CD1c-positive myeloid dendritic cell (primary cell): ENCODE results near the gene MMP7.

Source experiments
- DNase-seq: peaks from one replicate; pipeline ENCODE4 v3.0.0-alpha.2; 2016; ENCODE audit errors: extremely low spot score

Gene MMP7, protein sequence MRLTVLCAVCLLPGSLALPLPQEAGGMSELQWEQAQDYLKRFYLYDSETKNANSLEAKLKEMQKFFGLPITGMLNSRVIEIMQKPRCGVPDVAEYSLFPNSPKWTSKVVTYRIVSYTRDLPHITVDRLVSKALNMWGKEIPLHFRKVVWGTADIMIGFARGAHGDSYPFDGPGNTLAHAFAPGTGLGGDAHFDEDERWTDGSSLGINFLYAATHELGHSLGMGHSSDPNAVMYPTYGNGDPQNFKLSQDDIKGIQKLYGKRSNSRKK

DNA sequence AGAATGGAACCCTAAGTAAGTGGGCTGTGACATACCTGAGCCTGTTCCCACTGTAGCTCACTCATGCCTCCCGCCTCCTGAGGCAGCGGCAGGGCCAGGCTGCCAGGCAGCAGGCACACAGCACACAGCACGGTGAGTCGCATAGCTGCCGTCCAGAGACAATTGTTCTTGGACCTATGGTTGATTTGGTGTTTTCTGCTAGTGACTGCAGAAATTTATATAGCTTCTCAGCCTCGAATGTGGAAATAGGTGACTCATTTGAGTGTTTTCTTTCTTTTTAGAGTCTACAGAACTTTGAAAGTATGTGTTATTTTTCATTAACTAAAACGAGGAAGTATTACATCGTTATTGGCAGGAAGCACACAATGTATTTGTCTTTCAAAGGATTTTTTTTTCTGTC, at the start of gene MMP7:
MMP7 (minus strand) TSS at position 190 of the 400 bp plus-strand sequence; CDS start at position 143, 47 bp downstream.
- peak; percentile 26 for DNase-seq

DNA sequence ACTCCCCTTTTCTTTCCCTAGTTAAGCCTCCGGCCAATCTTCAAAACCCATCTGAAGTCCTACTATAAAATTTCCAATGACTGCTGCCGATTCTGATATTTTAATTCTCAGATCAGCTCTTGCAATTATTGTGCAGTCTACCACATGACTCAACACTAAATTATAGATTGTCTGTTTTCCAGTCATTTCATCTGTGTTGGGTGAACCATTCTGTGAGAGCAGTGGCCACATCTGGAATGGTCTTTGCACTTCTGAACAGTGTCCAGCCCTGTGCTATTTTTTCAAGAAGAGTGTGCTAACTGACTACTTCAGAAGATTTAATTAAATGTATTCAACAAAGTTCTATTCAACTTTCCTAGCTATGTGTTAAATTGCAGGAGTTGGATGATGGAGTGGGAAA, 47.2 kb upstream of the MMP7 start:
- DNase-seq, result no peak

- DNase-seq, result peak; percentile 82
Measured at GRCh38 chr11:102577182-102577581, 46.6 kb upstream of the MMP7 start.

GRCh38 chr11:102576350-102576749, 45.8 kb upstream of the MMP7 start:
- DNase-seq, result no peak

DNA sequence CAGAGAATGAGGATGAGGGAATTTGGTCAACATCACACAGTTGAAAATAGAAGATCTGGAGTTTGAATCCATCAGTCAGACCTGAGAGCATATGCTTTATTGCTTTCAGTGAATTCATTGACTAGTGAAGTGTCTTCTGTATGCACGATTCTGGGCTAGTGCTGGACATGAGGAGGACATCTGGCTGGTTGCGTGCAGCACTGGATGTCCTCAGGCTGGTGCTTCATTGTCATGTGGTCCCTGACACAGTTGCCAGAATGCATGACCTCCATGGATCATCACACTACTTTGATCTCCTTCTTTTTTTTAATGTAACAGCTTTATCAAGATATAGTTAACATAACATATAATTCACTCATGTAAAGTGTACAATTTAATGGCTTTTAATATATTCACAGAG, 44.5 kb upstream of the MMP7 start:
- no peak for DNase-seq

GRCh38 chr11:102573851-102574250, 43.3 kb upstream of the MMP7 start:
- no peak for DNase-seq

DNA sequence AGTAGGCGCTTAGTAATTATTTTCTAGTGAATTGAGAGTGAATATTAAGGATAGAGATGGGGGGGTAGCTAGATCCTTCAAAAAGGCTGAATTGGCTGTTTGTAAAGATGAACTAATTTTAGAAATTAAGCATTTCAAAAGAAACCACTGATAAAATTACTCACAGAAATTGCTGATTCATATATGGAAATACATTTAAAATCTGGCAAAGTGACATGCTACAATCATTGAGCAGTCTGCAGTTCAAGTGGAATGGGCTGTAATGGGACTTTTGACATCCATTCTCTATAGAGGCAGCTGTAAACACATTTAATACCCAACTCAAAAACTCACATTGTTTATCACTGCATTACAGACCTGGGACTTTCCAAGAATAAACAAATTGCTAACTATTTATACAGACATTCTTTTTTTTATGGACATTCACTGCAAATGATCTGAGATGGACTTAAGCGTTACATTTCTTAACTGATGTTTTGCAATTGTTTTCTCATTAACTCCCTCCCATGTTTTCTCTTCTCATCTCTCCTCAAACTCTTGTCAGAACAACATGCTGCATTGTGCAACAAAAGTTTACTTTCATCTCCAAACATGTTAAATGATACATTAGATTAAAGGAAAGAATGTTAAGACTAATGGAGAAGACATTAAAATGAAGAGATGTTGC, 42.1 kb upstream of the MMP7 start:
- no peak for DNase-seq

- no peak for DNase-seq
Measured at GRCh38 chr11:102568851-102569250, 38.3 kb upstream of the MMP7 start.

GRCh38 chr11:102566112-102566511, 35.6 kb upstream of the MMP7 start:
- no peak for DNase-seq

DNA sequence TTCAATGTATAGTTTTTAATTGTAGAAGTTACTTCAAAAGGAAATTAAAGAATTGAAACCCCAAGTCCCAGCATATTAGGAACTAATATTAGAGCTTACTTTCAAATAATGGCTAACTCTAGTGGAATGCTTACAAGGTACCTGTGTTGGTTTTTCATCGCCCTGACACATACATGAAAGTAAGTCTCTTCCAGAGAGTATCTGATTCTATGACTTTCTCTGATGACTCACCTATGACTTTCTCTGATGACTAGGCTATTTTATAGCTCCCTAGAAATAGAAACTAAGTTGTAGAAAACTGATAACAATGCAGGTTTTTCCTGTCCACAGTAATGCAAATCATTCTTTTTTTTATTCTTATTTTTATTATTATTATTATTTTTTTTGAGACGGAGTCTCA, 33.6 kb upstream of the MMP7 start:
- no peak for DNase-seq

GRCh38 chr11:102561636-102562035, 31.1 kb upstream of the MMP7 start:
- DNase-seq, result no peak

- DNase-seq, result peak; percentile 26
Measured at GRCh38 chr11:102560555-102561011, 30.0 kb upstream of the MMP7 start.

- DNase-seq, result no peak
Measured at GRCh38 chr11:102559839-102560238, 29.3 kb upstream of the MMP7 start.

GRCh38 chr11:102555091-102555490, 24.5 kb upstream of the MMP7 start:
- no peak for DNase-seq

DNA sequence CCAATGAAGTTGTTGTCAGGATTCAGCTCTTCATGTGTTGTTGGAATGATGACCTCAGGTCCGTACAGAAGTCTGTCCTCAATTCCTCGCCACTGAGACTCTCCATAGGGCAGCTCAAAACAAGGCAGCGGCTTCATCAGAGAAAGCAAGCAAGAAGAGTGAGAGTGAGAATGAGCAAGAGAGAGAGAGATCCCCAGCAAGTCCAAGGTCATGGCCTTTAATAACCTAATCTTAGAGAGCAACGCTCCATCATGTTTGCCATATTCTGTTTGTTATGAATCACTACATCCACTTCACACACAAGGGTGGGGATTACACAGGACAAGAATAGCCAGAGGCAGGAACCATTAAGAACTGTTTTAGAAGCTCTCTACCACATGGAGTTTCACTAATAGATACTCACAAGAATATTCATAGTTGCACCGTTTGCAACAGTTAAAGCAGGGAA, 23.3 kb upstream of the MMP7 start:
- DNase-seq, result no peak

DNA sequence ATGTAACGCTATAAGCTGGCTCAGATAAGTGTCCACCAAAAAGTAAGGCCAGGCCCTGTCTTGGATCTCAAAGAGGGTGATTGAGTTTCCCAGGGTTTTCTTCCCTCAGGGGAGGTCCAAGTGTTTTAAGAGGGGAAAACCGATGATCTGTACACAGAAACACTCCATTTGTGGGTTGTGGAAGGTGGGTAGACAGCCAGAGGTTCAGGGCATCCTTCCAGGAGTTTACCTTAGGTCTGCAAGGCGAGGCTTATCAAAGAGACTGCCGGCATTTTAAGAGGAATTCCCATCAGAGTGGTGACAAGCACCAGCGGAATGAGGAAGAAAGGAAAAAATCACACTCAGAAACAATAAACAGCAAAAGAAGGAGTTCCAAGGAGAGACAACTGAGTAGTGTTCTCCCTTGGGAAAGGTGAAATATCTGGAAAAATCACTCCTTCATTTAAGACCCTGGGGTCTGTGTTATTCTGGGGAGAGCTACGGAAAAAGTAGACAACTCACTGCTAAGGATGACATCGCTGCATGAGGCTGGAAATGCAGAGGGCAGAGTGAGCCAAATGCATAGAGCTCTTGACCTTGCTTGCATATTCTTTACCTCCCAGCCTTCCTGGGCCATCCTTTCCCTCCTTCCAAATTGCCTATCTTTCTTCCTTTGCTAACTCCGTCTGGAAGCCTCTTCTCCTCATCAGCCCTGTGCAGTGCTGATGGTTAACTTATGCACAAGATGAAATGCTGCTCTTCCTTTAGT, 22.1 kb upstream of the MMP7 start:
- DNase-seq, result no peak

DNA sequence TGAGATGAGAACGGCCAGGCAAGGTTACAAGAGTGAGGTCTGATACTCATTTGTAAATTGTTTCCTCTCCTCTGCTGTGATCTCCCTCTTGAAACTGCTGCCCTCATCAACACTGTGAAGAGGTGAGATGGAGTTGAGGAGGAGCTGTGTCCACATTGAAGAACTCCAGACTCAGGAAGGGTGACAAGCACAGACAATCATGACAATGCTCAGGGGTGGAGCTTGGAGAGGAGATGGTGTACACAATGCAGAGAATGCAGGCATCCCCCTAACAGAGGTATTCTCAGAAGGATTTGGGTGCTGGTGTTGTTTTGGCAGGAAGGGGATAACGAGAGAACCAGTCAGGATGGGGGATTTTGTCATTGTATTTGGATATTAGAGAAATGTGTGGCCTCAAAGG, 21.5 kb upstream of the MMP7 start:
- DNase-seq, result no peak

GRCh38 chr11:102551169-102551781, 20.7 kb upstream of the MMP7 start:
- DNase-seq, result no peak

GRCh38 chr11:102546923-102547471, 16.4 kb upstream of the MMP7 start:
- peak; percentile 91 for DNase-seq

GRCh38 chr11:102546427-102546826, 15.9 kb upstream of the MMP7 start:
- DNase-seq, result peak; percentile 83

GRCh38 chr11:102545701-102546100, 15.2 kb upstream of the MMP7 start:
- no peak for DNase-seq

- no peak for DNase-seq
Measured at GRCh38 chr11:102544594-102544993, 14.0 kb upstream of the MMP7 start.
